ENCODE data around the gene LIMS2.

The LIMS2 gene

DNA sequence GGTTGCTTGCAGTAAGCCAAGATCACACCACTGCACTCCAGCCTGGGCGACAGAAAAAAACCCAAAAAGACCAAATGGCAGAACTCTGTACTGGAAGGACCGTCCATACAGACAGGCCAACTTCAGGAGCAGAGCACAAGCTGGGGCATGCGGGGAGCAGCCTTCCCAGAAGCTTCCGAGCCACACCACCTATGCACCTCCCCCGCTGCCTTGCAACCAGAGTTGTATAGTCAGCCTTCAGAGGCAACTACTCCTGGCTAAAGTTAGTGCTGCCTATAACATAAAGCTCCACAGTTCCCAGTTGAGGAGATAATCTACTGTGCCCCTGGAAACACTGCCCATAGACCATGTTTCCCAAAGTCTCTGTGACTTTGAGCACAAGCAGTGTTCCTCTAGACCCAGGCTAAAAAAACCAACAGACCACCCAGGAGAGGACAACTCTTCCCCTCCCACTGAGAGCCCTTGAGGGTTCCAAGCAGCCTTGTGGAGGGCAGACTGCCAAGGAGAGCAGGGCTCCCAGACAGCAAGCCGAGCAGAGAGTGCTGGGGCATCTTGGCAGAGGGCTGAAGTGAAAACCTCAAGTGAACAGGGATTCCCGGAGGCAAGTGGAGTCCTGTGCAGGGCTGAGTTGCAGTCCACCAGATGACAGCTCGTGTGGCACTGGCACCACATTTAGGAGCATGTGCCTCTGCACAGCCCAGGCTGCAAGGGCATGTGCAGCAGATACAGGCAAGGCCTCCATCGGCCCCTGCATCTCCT is 32.7 kb upstream of the LIMS2 start:
- Histone ChIP-seq H3K4me3 (ENCODE audit: low read length) (no peak overlapping the region), H3K36me3 (ENCODE audit: insufficient read depth, low read length) (peaks cover 48% of the 10 kb centered on the region), H3K4me1 (ENCODE audit: control insufficient read depth, insufficient read depth, low read length) (peaks cover 7% of the 10 kb centered on the region), H3K27me3 (ENCODE audit: control insufficient read depth, insufficient read depth, low read length) (no peaks in the 10 kb centered on the region), H3K4me2 (ENCODE audit: low read length) (no peak overlapping the region), H3K9ac (ENCODE audit: low read depth, low read length) (no peak overlapping the region), H3K9me3 (replicated peaks; ENCODE audit: low read length) (no peaks in the 10 kb centered on the region)

DNA sequence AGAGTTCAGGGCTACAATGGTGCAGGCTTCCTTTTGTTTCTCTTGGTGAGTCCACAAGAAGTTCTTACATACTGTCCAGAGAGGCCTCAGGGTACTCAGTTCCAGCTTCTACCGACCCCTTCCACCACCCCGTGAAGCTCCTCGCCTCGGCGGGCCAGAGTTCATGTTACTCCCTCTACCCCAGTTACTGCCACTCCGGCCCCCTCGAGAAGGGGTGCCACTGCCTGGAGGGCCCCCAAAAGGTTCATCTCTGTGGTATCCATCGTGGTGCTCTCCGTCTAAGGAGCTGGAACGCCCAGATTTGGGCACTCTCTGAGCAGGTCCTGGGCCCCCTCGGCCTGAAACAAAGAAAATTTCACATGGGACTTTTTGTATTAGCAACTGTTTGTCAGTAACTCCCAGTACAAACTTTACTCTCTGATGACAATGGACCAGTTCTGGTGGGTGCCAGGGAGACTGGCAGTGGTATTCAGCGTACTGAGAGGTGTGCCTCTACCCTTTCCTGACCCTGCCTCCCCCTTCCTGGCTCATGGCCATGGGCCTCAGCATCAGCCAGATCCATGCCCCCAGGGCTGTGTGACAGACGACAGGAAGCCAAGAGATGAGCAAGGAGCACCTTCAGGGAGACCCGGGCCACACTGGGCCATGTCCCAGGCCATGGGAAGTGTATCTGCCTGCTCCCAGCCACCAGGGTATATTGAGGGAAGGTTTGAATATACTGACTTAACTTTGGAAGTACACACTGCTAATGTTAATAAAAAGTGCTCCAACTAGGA is 31.1 kb upstream of the LIMS2 start:
- Histone ChIP-seq H3K4me3 (ENCODE audit: low read length) (no peak overlapping the region), H3K4me2 (ENCODE audit: low read length) (no peak overlapping the region), H3K9ac (ENCODE audit: low read depth, low read length) (no peak overlapping the region), H3K9me3 (replicated peaks; ENCODE audit: low read length) (no peaks in the 10 kb centered on the region), H3K27me3 (ENCODE audit: control insufficient read depth, insufficient read depth, low read length) (no peaks in the 10 kb centered on the region), H3K4me1 (ENCODE audit: control insufficient read depth, insufficient read depth, low read length) (peaks cover 19% of the 10 kb centered on the region), H3K36me3 (ENCODE audit: insufficient read depth, low read length) (peaks cover 48% of the 10 kb centered on the region)

DNA sequence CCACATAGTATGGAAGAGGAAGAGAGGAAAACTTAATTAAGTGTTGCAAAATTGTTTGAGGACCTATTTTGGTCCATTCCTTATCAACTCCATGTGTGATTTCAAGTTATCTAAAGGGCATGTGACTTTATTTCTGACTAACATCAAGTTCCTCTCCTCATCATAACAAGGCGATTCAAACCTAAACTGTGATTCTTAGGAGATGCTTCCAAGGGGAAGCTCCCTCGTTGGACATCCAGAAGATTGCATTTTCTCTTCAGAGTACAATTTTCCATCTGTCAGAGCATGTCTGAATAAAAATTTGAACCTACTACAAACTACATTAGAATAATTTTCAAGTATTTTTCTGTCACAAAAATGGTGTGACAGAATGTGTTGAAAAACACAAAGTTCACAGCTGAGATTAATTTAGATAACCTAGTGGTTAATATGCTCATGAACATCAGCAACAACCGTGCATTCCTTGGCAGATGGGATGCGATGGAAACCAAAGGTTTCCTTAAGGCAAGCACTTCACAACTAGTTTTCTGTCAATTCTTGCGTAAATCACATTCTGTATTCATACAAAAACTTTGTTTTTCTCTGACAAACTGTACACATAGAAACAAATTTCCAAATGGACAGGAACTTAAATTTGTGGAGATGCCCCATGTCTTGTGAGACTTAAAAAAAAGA is 30.2 kb upstream of the LIMS2 start:
- no peak overlapping the region for H3K4me3 ChIP-seq (ENCODE audit: low read length)
- H3K4me1 ChIP-seq (ENCODE audit: control insufficient read depth, insufficient read depth, low read length), result peaks cover 25% of the 10 kb centered on the region
- peaks cover 48% of the 10 kb centered on the region for H3K36me3 ChIP-seq (ENCODE audit: insufficient read depth, low read length)

DNA sequence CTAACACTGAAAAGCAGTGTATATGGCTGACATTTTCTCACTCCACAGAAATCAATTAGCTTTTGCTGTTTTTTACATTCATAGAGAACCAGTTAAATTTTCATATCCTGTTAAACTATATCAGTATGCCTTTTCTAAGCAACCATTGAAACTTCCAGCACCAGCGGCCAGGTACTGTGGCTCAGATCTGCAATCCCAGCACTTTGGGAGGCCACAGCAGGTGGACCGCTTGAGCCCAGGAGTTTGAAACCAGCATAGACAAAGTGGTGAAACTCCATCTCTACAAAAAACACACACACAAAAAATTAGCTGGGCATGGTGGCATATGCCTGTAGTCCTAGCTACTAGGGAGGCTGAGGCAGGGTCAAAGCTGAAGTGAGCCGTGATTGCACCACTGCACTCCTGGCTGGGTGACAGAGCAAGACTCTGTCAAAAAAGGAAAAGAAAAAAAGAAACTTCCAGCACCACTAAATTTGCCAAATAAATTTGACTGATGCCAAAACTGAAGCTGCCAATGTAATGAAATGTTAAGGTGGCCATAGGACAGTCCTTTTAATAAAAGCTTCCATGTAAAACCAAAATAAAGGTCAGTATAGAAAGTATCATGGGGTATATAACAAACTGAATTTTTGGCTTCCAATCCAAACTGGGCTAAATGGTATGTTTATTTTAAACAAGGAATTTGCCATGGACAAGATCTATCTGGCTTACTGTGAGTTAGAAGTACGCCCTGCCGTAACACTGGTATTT is 29.5 kb upstream of the LIMS2 start:
- H3K36me3 ChIP-seq (ENCODE audit: insufficient read depth, low read length), result peaks cover 48% of the 10 kb centered on the region
- H3K4me1 ChIP-seq (ENCODE audit: control insufficient read depth, insufficient read depth, low read length), result peaks cover 26% of the 10 kb centered on the region

More for the DNA sequence above, 30.2 kb upstream of the LIMS2 start:
- Histone ChIP-seq H3K9me3 (replicated peaks; ENCODE audit: low read length) (no peaks in the 10 kb centered on the region), H3K27me3 (ENCODE audit: control insufficient read depth, insufficient read depth, low read length) (no peaks in the 10 kb centered on the region), H3K4me2 (ENCODE audit: low read length) (no peak overlapping the region), H3K9ac (ENCODE audit: low read depth, low read length) (no peak overlapping the region)

DNA sequence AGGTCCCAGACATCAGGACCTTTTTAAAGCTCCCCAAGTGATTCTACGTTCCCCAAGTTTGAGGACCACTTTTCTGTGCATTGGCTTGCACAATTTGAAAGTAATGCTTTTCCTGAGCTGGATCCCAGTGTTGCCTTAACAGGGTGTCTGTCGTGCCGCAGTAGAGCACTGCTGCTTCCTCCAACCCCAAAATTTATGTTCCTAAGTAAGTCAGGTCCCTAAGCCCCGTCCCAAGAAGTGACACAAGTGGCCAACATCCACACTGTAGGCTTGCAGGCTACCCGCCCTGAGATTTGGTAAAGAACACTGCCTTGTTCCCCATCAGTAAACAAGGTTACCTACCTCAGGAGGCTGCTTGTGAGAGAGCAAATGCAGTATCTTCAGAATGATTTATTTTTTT is 28.0 kb upstream of the LIMS2 start:
- Histone ChIP-seq H3K4me3 (ENCODE audit: low read length) (no peak overlapping the region), H3K4me2 (ENCODE audit: low read length) (peak overlapping the region; percentile 96), H3K4me1 (ENCODE audit: control insufficient read depth, insufficient read depth, low read length) (peaks cover 26% of the 10 kb centered on the region), H3K36me3 (ENCODE audit: insufficient read depth, low read length) (peaks cover 34% of the 10 kb centered on the region), H3K9me3 (replicated peaks; ENCODE audit: low read length) (no peaks in the 10 kb centered on the region), H3K9ac (ENCODE audit: low read depth, low read length) (no peak overlapping the region), H3K27me3 (ENCODE audit: control insufficient read depth, insufficient read depth, low read length) (no peaks in the 10 kb centered on the region)

More for the DNA sequence above, 29.5 kb upstream of the LIMS2 start:
- no peak overlapping the region for H3K9ac ChIP-seq (ENCODE audit: low read depth, low read length)
- H3K27me3 ChIP-seq (ENCODE audit: control insufficient read depth, insufficient read depth, low read length), result no peaks in the 10 kb centered on the region
- H3K4me2 ChIP-seq (ENCODE audit: low read length), result no peak overlapping the region
- no peak overlapping the region for H3K4me3 ChIP-seq (ENCODE audit: low read length)
- no peaks in the 10 kb centered on the region for H3K9me3 ChIP-seq (replicated peaks; ENCODE audit: low read length)

DNA sequence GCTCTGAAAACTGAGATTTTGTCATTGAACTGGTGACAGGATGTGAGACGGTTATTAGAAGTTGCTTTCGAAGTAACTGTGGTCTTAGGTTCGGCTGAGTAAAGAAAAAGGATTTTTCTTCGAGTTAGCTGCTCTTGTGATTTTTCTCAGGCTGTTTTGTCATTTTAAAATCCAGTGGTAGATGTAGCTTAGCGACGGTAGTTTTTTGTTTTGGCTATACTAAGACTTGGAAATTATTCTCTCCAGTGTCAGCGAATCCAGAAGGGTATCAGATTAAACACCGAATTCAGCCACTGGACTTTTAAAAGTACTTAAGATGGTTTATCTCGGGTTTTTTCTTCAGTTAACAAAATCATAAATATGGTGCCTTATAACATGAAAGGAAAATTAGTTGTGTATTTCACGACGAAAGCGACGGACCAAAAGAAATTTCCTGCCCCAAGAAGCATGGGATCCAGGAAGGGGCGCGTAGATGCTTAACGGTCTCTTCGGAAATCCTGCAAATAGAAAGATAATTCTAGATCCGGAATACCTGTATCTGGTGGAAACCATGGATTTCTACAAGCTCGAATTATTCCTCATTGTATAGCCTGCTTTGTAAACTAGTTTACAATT is 27.2 kb upstream of the LIMS2 start:
- H3K4me2 ChIP-seq (ENCODE audit: low read length), result peak overlapping the region; percentile 96
- H3K4me1 ChIP-seq (ENCODE audit: control insufficient read depth, insufficient read depth, low read length), result peaks cover 26% of the 10 kb centered on the region
- peaks cover 28% of the 10 kb centered on the region for H3K36me3 ChIP-seq (ENCODE audit: insufficient read depth, low read length)
- H3K9ac ChIP-seq (ENCODE audit: low read depth, low read length), result peak overlapping the region; percentile 97
- no peaks in the 10 kb centered on the region for H3K27me3 ChIP-seq (ENCODE audit: control insufficient read depth, insufficient read depth, low read length)
- peak overlapping the region; percentile 85 for H3K4me3 ChIP-seq (ENCODE audit: low read length)
- H3K9me3 ChIP-seq (replicated peaks; ENCODE audit: low read length), result no peaks in the 10 kb centered on the region

DNA sequence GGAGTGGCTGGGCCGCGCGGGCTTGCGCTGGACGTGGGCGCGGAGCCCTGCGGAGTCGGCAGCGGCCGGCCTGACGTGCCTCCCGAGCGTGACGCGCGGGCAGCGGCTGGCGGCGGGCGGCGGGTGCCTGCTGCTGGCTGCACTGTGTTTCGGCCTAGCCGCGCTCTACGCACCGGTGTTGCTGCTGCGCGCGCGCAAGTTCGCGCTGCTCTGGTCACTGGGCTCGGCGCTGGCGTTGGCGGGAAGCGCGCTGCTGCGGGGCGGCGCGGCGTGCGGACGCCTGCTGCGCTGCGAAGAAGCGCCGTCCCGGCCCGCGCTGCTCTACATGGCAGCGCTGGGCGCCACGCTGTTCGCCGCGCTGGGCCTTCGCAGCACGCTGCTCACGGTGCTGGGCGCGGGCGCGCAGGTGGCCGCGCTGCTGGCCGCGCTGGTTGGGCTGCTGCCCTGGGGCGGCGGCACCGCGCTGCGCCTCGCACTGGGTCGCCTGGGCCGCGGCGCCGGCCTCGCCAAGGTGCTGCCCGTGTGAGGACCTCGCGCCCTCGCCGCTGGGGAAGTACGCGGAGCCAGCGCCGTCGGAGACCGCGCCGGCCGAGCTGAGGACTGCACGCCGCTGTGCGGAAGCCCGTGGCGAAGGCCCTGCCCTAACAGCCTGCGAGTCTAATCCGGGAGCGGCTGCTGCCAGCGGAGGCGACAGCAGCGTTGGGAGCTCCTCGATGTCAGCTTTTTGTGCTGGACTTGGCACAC is 26.5 kb upstream of the LIMS2 start:
- Histone ChIP-seq H3K4me1 (ENCODE audit: control insufficient read depth, insufficient read depth, low read length) (peaks cover 26% of the 10 kb centered on the region), H3K36me3 (ENCODE audit: insufficient read depth, low read length) (peaks cover 21% of the 10 kb centered on the region), H3K9me3 (replicated peaks; ENCODE audit: low read length) (no peaks in the 10 kb centered on the region), H3K27me3 (ENCODE audit: control insufficient read depth, insufficient read depth, low read length) (no peaks in the 10 kb centered on the region), H3K9ac (ENCODE audit: low read depth, low read length) (peak overlapping the region; percentile 97), H3K4me2 (ENCODE audit: low read length) (peak overlapping the region; percentile 96), H3K4me3 (ENCODE audit: low read length) (peak overlapping the region; percentile 85)

DNA sequence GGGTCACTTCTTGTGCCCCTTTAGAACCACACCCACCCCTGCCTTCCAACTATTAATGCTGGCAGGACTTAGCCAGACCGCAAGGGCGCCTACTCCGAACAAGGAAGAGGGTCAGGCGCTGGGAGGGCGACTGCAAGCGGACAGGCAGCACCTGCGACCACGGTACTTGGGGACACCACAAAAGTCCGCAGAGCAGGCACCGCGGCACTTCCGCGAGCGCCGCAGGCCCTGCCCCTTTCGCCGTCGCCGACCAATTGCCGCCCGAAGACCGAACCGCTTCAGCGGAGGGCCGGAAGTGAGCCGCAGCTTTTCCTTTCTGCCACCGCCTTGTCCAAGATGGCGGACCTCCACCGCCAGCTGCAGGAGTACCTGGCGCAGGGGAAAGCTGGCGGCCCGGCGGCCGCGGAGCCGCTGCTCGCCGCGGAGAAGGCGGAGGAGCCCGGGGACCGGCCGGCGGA is 25.9 kb upstream of the LIMS2 start, which contains the start of gene SFT2D3:
Gene SFT2D3, plus strand, starts transcription at position 305 of the 458 bp plus-strand sequence. Its CDS starts 32 bp downstream, at position 337.
- peak within 1 kb of the TSS; percentile 96 for H3K4me2 ChIP-seq (ENCODE audit: low read length)
- H3K9ac ChIP-seq (ENCODE audit: low read depth, low read length), result peak within 1 kb of the TSS; percentile 97
- peaks cover 26% of the 10 kb centered on the region for H3K4me1 ChIP-seq (ENCODE audit: control insufficient read depth, insufficient read depth, low read length)
- no peaks in the 10 kb centered on the region for H3K9me3 ChIP-seq (replicated peaks; ENCODE audit: low read length)
- peak within 1 kb of the TSS; percentile 85 for H3K4me3 ChIP-seq (ENCODE audit: low read length)
- H3K27me3 ChIP-seq (ENCODE audit: control insufficient read depth, insufficient read depth, low read length), result no peaks in the 10 kb centered on the region
- H3K36me3 ChIP-seq (ENCODE audit: insufficient read depth, low read length), result peaks cover 18% of the 10 kb centered on the region

DNA sequence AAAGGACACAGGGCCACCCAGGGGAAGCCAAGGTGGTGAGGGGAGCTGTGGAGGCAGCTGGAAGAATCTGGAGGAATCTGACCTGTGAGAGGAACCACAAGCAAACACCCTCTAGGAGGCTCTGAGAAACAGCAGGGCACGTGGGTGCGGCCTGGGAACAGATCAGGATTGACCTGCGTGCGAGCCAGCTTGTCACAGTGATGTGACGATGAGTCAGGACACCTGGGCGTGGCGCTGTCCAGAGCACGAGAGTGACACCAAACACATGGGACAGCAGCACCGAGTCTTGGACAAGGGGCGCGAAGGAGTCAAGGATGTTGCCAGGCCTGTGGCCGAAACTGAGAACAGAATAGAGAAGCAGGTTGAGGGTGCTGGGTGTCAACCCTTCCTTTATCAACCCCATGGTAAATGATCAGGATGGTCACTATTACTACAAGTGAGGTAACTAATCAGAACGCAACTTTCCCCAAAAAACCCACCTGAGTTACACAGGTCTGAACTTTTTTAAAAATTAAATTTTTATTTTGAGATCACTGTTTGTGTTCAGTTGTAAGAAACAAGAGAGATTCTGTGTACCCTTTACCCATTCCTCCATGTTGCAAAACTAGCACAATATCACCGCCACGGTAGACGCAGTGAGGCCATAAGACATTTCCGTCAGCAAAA is 25.3 kb upstream of the LIMS2 start:
- Histone ChIP-seq H3K27me3 (ENCODE audit: control insufficient read depth, insufficient read depth, low read length) (no peaks in the 10 kb centered on the region), H3K4me2 (ENCODE audit: low read length) (peak overlapping the region; percentile 96), H3K9ac (ENCODE audit: low read depth, low read length) (peak overlapping the region; percentile 97), H3K4me3 (ENCODE audit: low read length) (peak overlapping the region; percentile 85), H3K36me3 (ENCODE audit: insufficient read depth, low read length) (peaks cover 14% of the 10 kb centered on the region), H3K9me3 (replicated peaks; ENCODE audit: low read length) (no peaks in the 10 kb centered on the region), H3K4me1 (ENCODE audit: control insufficient read depth, insufficient read depth, low read length) (peaks cover 31% of the 10 kb centered on the region)
